ENCODE data around the gene SUCO. TPM values are rescaled to one million over a fixed set of nuclear protein-coding genes. Genes with fewer than 3 reads are reported as not detected.
A peak's percentile ranks its signal among the peaks of the same experiment; 100 is the strongest.

Gene SUCO
- polyA plus RNA-seq, 1 of the 3 experiments (the other 2 are of a cell fraction), result 5.4 TPM

DNA sequence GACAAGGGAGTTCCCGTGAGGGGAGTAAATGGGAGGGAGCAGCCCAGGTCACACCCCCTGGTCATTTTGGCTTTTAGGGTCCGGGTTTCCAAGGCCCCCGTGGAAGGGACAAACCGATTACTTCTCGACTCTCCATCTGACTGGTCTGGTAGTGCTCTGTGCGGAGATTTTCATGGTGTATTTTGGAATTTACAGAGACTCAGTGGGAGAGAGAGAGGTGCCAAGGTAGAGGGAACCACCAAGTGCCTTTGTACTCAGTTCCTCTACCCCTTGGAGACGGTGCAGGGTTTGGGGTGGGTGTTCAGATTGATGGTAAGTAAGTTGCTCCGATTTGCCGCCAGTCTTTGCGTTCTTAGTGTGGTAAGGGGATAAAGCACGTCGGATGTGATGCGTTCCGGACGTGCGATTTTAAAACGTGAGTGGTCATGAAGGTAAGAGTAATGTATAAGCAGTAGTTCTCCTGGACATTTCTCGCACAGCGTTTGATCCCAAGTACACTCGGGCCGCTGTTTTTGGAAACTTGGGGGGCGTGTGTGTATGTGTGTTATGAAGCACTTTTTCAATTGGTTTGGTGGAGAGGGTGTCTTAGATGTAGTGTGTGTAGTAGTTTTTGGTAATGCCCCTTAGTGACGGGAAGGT lies 682 bp downstream of the SUCO start (continued):
- TF ChIP-seq, protein P1, sequence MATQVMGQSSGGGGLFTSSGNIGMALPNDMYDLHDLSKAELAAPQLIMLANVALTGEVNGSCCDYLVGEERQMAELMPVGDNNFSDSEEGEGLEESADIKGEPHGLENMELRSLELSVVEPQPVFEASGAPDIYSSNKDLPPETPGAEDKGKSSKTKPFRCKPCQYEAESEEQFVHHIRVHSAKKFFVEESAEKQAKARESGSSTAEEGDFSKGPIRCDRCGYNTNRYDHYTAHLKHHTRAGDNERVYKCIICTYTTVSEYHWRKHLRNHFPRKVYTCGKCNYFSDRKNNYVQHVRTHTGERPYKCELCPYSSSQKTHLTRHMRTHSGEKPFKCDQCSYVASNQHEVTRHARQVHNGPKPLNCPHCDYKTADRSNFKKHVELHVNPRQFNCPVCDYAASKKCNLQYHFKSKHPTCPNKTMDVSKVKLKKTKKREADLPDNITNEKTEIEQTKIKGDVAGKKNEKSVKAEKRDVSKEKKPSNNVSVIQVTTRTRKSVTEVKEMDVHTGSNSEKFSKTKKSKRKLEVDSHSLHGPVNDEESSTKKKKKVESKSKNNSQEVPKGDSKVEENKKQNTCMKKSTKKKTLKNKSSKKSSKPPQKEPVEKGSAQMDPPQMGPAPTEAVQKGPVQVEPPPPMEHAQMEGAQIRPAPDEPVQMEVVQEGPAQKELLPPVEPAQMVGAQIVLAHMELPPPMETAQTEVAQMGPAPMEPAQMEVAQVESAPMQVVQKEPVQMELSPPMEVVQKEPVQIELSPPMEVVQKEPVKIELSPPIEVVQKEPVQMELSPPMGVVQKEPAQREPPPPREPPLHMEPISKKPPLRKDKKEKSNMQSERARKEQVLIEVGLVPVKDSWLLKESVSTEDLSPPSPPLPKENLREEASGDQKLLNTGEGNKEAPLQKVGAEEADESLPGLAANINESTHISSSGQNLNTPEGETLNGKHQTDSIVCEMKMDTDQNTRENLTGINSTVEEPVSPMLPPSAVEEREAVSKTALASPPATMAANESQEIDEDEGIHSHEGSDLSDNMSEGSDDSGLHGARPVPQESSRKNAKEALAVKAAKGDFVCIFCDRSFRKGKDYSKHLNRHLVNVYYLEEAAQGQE (IDR thresholded peaks at IDR 0.05; ENCODE audit: low read depth, low read length), result no peak
- TF ChIP-seq RXRA (IDR thresholded peaks at IDR 0.05; ENCODE audit: borderline replicate concordance, low read depth) (no peak), NFIC (IDR thresholded peaks at IDR 0.05; ENCODE audit: borderline replicate concordance) (no peak), YY1 (IDR thresholded peaks at IDR 0.05; ENCODE audit: low read depth) (no peak), EZH2phosphoT487 (IDR thresholded peaks at IDR 0.05; ENCODE audit: borderline replicate concordance, low read depth) (no peak), SIN3A (IDR thresholded peaks at IDR 0.05; ENCODE audit: borderline replicate concordance, low read depth, low read length) (no peak), SMC3 (IDR thresholded peaks at IDR 0.05; ENCODE audit: low read depth, low read length) (no peak)

DNA sequence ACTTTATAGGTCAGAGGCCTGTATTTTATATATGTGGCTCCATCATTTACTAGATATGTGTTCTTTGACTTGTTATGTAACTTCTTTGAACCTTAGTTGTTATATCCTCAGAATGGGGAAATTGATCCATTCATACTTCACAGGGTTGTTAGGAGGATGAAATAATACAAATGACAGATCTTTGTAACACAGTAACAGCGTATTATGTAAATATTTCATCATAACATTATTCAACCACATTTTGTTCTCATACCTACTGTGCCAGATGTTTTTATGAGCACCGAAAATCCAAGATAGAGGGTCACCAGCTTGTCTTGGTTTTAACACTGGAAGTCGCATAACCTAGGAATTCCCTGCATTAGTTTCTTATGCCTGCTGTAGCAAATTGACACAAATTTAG lies 3.3 kb downstream of the SUCO start:
- Histone ChIP-seq H3K27me3 (ENCODE audit: insufficient read depth) (no peaks in the 10 kb centered on the region), H3K4me1 (ENCODE audit: control insufficient read depth in 1 of 2, insufficient read depth in 2 of 2, low read depth in 1 of 2, low read length in 1 of 2) (peaks cover 6 to 42% of the 10 kb centered on the region in 2 experiments; a peak in 3 of 4 replicates), H4K20me1 (ENCODE audit: insufficient read depth) (peaks cover 60% of the 10 kb centered on the region), H3K9ac (no peak overlapping the region), H3K4me3 (ENCODE audit: low read depth in 2 of 2, low read length in 1 of 2) (no peak overlapping the region), H3K36me3 (replicated peaks in 1 of 2; ENCODE audit: control insufficient read depth in 1 of 2, insufficient read depth in 2 of 2, low read length in 1 of 2) (no peaks in the 10 kb centered on the region), H3K9me3 (no peaks in the 10 kb centered on the region), H3K9me2 (no peaks in the 10 kb centered on the region), H3K79me2 (ENCODE audit: insufficient read depth) (peaks cover 82% of the 10 kb centered on the region), H3K27ac (ENCODE audit: low read depth in 2 of 2, low read length in 1 of 2) (no peak overlapping the region), H3F3A (replicated peaks; ENCODE audit: insufficient read depth) (peaks cover 6% of the 10 kb centered on the region), H2AFZ (ENCODE audit: low read depth) (no peak overlapping the region), H3K4me2 (peak overlapping the region; percentile 91)
- ChIA-PET CTCF (interaction anchor here (0.5 kb wide), 1 partner anchor 86 kb away, joined by 3 read pairs; no protein-coding TSS in a partner anchor), POLR2A (no interaction called here)
- TF ChIP-seq GABPA (IDR thresholded peaks at IDR 0.05; ENCODE audit: low read depth) (no peak), EZH2phosphoT487 (IDR thresholded peaks at IDR 0.05; ENCODE audit: borderline replicate concordance, low read depth) (no peak), TCF12 (IDR thresholded peaks at IDR 0.05) (no peak), SIN3A (IDR thresholded peaks at IDR 0.05; ENCODE audit: borderline replicate concordance, low read depth, low read length) (no peak), MEF2A (IDR thresholded peaks at IDR 0.05; ENCODE audit: borderline replicate concordance, low read depth) (no peak), RAD21 (IDR thresholded peaks at IDR 0.05; ENCODE audit: low read length) (no peak), NFIC (IDR thresholded peaks at IDR 0.05; ENCODE audit: borderline replicate concordance) (no peak), FOXJ3 (CRISPR knock-in tag; IDR thresholded peaks at IDR 0.05) (no peak), TAF1 (IDR thresholded peaks at IDR 0.05; ENCODE audit: borderline replicate concordance, low read depth, low read length) (no peak), RFX5 (IDR thresholded peaks at IDR 0.05; ENCODE audit: low read length) (no peak)
- 96% methylated on average over 3 of the region's 3 CpGs for WGBS (ENCODE audit: low lambda C conversion rate)
- no peak for DNase-seq

Data from SK-N-SH (cell line).